Memory B cell (primary cell): Measurements from ENCODE around the gene CHMP4A.
A peak's percentile ranks its signal among the peaks of the same experiment; 100 is the strongest.
"Not testable (repeated sequence)": the region's sequence is repeated elsewhere in the genome, so short reads cannot be mapped to it uniquely, and the experiment has no call there.

Source experiments
- ATAC-seq: fragments of 150-1000 bp; cut with Tn5 transposase; 2 replicates; pipeline ENCODE4 v1.10.0; 2021; ENCODE audit warnings: low read depth, mild to moderate bottlenecking, moderate library complexity
- DNase-seq, 2 donors: peaks; one replicate each; pipeline ENCODE4 v3.0.0; 2022; ENCODE audit warnings: low spot score in 2 of 2
- H3K27ac Mint-ChIP-seq: one replicate; pipeline ENCODE4 v1.8.0; 2022; ENCODE audit warnings: mild to moderate bottlenecking, moderate library complexity, mixed read lengths
- H3K27me3 Mint-ChIP-seq: one replicate; pipeline ENCODE4 v1.8.0; 2022; ENCODE audit warnings: mixed read lengths
- H3K36me3 Mint-ChIP-seq: one replicate; pipeline ENCODE4 v1.8.0; 2022; ENCODE audit warnings: mild to moderate bottlenecking, mixed read lengths
- H3K4me1 Mint-ChIP-seq: one replicate; pipeline ENCODE4 v1.8.0; 2022; ENCODE audit warnings: mixed read lengths
- H3K4me3 Mint-ChIP-seq: one replicate; pipeline ENCODE4 v1.8.0; 2022; ENCODE audit warnings: mild to moderate bottlenecking, moderate library complexity, mixed read lengths
- H3K9me3 Mint-ChIP-seq: one replicate; pipeline ENCODE4 v1.8.0; 2022; ENCODE audit warnings: mixed read lengths

Gene CHMP4A

GRCh38 chr14:24222987-24223386 is 9.7 kb upstream of the CHMP4A start:
- Mint-ChIP-seq H3K4me1 (peaks cover 13% of the 10 kb centered on the region), H3K36me3 (peaks cover 12% of the 10 kb centered on the region)
- not testable (repeated sequence) for H3K4me3 Mint-ChIP-seq, DNase-seq, H3K27me3 Mint-ChIP-seq, H3K27ac Mint-ChIP-seq, ATAC-seq, H3K9me3 Mint-ChIP-seq

DNA sequence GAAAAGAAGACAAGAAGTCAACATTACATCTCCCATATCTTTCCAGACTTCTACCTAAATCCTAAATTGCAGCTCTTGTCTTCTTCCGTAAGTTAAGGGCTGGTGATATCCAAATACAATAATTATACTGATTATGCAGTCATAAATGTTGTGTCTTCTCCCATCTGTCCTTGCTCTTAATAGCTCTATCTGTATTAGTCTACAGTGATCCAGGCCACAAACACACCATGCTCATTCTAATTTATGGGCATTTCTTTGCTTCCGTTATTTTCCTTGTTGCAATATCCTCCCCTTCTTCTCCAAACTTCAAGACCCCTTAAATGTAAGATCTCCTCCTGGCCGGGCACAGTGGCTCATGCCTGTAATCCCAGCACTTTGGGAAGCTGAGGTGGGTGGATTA is 6.2 kb upstream of the CHMP4A start:
- DNase-seq (no peak), ATAC-seq (no peak)
- Mint-ChIP-seq H3K9me3 (no peaks in the 10 kb centered on the region), H3K27me3 (no peaks in the 10 kb centered on the region), H3K27ac (no peak overlapping the region), H3K4me1 (peaks cover 14% of the 10 kb centered on the region), H3K4me3 (no peak overlapping the region), H3K36me3 (peaks cover 6% of the 10 kb centered on the region)

GRCh38 chr14:24219080-24219479 is 5.8 kb upstream of the CHMP4A start:
- no peak for ATAC-seq
- H3K9me3 Mint-ChIP-seq: no peaks in the 10 kb centered on the region
- no peak overlapping the region for H3K4me3 Mint-ChIP-seq

GRCh38 chr14:24216876-24217275 is 3.6 kb upstream of the CHMP4A start:
- H3K27me3 Mint-ChIP-seq, H3K9me3 Mint-ChIP-seq, ATAC-seq, DNase-seq, H3K4me3 Mint-ChIP-seq, H3K27ac Mint-ChIP-seq, H3K36me3 Mint-ChIP-seq: not testable (repeated sequence)
- peaks cover 26% of the 10 kb centered on the region for H3K4me1 Mint-ChIP-seq

More at GRCh38 chr14:24219080-24219479, 5.8 kb upstream of the CHMP4A start:
- H3K27ac Mint-ChIP-seq: no peak overlapping the region
- no peak for DNase-seq
- peaks cover 16% of the 10 kb centered on the region for H3K4me1 Mint-ChIP-seq
- H3K27me3 Mint-ChIP-seq: no peaks in the 10 kb centered on the region
- peaks cover 6% of the 10 kb centered on the region for H3K36me3 Mint-ChIP-seq

DNA sequence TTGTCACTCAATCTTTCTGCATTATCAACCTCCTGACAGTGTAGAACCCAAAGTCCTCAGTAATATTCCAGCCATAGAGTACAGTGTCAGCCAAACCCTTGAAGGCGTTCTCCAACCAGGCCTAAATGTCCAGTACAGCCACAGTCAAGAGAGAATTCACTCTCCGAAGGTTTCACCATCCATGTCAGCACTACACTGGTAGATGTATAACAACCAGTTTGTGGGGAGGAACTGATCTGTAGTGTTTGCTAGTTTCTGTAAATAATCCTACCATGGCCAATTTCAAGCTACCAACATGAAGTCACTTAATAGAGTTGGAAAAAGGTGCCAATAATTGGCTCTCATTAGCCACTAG is 3.0 kb upstream of the CHMP4A start:
- H3K4me3 Mint-ChIP-seq: peak overlapping the region; percentile 95
- no peaks in the 10 kb centered on the region for H3K27me3 Mint-ChIP-seq
- ATAC-seq (no peak), DNase-seq (no peak)
- no peaks in the 10 kb centered on the region for H3K9me3 Mint-ChIP-seq
- peak overlapping the region; percentile 92 for H3K27ac Mint-ChIP-seq
- peaks cover 30% of the 10 kb centered on the region for H3K4me1 Mint-ChIP-seq
- H3K36me3 Mint-ChIP-seq: peaks cover 9% of the 10 kb centered on the region

- Mint-ChIP-seq H3K27ac (peak within 1 kb of the TSS; percentile 92), H3K4me1 (peaks cover 31% of the 10 kb centered on the region), H3K27me3 (no peaks in the 10 kb centered on the region), H3K4me3 (peak within 1 kb of the TSS; percentile 95), H3K36me3 (peaks cover 10% of the 10 kb centered on the region), H3K9me3 (no peaks in the 10 kb centered on the region)
- ATAC-seq (peak; percentile 70), DNase-seq (peak; percentile 79 to 81)
These were observed 2.4 kb upstream of the CHMP4A start, which contains the start of gene MDP1 for GRCh38 chr14:24215495-24216344. MDP1 (minus strand) TSS chr14:24216066; CDS start chr14:24215955, 111 bp downstream.

DNA sequence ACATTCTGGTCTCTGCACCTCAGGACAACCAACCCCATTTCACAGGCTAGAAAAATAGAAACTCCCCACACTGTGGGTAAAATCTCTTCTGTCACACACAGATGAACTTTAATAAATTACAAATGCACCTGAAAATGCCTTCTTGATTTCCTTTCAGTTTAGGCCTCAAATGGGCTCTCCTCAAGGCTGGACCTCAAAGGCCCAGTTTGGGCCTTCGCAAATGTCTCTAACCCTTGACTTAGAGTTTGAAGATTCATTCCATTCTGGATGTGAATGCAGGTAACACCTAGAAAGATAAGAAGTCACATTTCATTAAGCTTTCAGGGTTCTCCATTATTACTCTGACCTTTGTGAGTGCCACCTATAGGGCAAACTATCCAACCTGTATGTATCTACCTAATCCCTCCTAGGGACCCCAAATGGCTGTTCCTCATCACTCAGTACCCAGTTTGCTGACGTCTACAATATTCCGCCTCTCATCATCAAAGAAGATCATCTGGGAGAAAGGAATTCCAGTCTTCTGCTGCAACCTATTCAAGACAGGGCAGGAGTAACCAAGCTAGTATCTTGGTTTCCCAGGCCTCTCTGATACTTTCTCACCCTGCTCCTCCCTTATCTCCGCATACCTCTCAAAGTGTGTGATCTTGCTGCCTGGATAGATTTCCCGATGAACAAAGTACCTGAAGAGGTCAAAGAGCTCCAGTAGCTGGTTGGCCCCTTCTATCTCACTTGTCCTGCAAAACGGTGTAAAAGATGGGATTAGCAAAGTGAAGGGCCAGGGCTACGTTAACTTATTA is 776 bp upstream of the CHMP4A start:
- Mint-ChIP-seq H3K36me3 (peaks cover 16% of the 10 kb centered on the region), H3K4me3 (peak overlapping the region; percentile 95), H3K4me1 (peaks cover 33% of the 10 kb centered on the region), H3K27me3 (no peaks in the 10 kb centered on the region), H3K27ac (peak overlapping the region; percentile 99), H3K9me3 (no peaks in the 10 kb centered on the region)
- DNase-seq: no peak
- ATAC-seq: no peak

DNA sequence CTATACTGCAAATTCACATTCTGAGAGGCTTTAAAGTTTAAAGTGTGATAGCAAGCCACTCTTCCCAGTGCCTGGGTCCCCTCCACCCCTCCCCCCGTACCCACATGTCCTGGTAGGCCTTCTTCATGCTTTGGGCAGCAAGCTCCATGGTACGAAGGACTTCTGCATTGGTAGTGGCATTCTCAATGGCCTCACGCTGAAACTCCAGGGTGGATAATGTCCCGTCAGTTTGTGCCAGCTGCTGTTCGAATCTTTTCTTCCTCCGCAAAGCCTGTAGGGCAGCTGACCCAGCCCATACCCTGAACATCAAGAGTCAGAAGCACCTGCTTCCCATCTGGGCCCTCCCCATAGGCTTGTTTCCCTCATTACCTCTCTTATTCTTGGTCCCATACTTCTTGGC is 2.0 kb downstream of the CHMP4A start:
- no peak for ATAC-seq
- no peaks in the 10 kb centered on the region for H3K27me3 Mint-ChIP-seq
- peak overlapping the region; percentile 99 for H3K27ac Mint-ChIP-seq
- peaks cover 37% of the 10 kb centered on the region for H3K4me1 Mint-ChIP-seq
- no peaks in the 10 kb centered on the region for H3K9me3 Mint-ChIP-seq
- no peak for DNase-seq
- H3K4me3 Mint-ChIP-seq: no peak overlapping the region
- peaks cover 26% of the 10 kb centered on the region for H3K36me3 Mint-ChIP-seq

GRCh38 chr14:24207625-24208024 is 5.7 kb downstream of the CHMP4A start:
- Mint-ChIP-seq H3K4me3 (no peak overlapping the region), H3K36me3 (peaks cover 45% of the 10 kb centered on the region), H3K27me3 (no peaks in the 10 kb centered on the region), H3K27ac (no peak overlapping the region), H3K9me3 (peaks cover 6% of the 10 kb centered on the region), H3K4me1 (peaks cover 33% of the 10 kb centered on the region)
- no peak for DNase-seq
- ATAC-seq: no peak

- DNase-seq (no peak), ATAC-seq (no peak)
- Mint-ChIP-seq H3K27ac (no peak overlapping the region), H3K9me3 (peaks cover 6% of the 10 kb centered on the region), H3K27me3 (no peaks in the 10 kb centered on the region), H3K36me3 (peaks cover 48% of the 10 kb centered on the region), H3K4me3 (no peak overlapping the region), H3K4me1 (peaks cover 33% of the 10 kb centered on the region)
These were observed 6.2 kb downstream of the CHMP4A start for GRCh38 chr14:24207104-24207551.

GRCh38 chr14:24206260-24207103 is 6.8 kb downstream of the CHMP4A start:
- Mint-ChIP-seq H3K36me3 (peaks cover 50% of the 10 kb centered on the region), H3K27ac (no peak overlapping the region), H3K4me3 (no peak overlapping the region), H3K27me3 (no peaks in the 10 kb centered on the region), H3K9me3 (peaks cover 6% of the 10 kb centered on the region), H3K4me1 (peaks cover 30% of the 10 kb centered on the region)
- DNase-seq: no peak
- ATAC-seq: no peak

GRCh38 chr14:24204163-24205146 is 8.8 kb downstream of the CHMP4A start:
- peaks cover 25% of the 10 kb centered on the region for H3K4me1 Mint-ChIP-seq
- H3K27me3 Mint-ChIP-seq: no peaks in the 10 kb centered on the region
- no peak for ATAC-seq
- H3K9me3 Mint-ChIP-seq: peaks cover 6% of the 10 kb centered on the region
- DNase-seq: no peak
- H3K4me3 Mint-ChIP-seq: no peak overlapping the region
- peaks cover 49% of the 10 kb centered on the region for H3K36me3 Mint-ChIP-seq
- H3K27ac Mint-ChIP-seq: peak overlapping the region; percentile 5
